ENCODE data around the gene ARID4B. TPM values are rescaled to one million over a fixed set of nuclear protein-coding genes. Genes with fewer than 3 reads are reported as not detected.
"Not testable (repeated sequence)": the region's sequence is repeated elsewhere in the genome, so short reads cannot be mapped to it uniquely, and the experiment has no call there.

ARID4B gene, protein sequence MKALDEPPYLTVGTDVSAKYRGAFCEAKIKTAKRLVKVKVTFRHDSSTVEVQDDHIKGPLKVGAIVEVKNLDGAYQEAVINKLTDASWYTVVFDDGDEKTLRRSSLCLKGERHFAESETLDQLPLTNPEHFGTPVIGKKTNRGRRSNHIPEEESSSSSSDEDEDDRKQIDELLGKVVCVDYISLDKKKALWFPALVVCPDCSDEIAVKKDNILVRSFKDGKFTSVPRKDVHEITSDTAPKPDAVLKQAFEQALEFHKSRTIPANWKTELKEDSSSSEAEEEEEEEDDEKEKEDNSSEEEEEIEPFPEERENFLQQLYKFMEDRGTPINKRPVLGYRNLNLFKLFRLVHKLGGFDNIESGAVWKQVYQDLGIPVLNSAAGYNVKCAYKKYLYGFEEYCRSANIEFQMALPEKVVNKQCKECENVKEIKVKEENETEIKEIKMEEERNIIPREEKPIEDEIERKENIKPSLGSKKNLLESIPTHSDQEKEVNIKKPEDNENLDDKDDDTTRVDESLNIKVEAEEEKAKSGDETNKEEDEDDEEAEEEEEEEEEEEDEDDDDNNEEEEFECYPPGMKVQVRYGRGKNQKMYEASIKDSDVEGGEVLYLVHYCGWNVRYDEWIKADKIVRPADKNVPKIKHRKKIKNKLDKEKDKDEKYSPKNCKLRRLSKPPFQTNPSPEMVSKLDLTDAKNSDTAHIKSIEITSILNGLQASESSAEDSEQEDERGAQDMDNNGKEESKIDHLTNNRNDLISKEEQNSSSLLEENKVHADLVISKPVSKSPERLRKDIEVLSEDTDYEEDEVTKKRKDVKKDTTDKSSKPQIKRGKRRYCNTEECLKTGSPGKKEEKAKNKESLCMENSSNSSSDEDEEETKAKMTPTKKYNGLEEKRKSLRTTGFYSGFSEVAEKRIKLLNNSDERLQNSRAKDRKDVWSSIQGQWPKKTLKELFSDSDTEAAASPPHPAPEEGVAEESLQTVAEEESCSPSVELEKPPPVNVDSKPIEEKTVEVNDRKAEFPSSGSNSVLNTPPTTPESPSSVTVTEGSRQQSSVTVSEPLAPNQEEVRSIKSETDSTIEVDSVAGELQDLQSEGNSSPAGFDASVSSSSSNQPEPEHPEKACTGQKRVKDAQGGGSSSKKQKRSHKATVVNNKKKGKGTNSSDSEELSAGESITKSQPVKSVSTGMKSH (N-terminal part only)
- total RNA-seq = 10 to 100 TPM; 31.7 to 34.2 TPM

DNA sequence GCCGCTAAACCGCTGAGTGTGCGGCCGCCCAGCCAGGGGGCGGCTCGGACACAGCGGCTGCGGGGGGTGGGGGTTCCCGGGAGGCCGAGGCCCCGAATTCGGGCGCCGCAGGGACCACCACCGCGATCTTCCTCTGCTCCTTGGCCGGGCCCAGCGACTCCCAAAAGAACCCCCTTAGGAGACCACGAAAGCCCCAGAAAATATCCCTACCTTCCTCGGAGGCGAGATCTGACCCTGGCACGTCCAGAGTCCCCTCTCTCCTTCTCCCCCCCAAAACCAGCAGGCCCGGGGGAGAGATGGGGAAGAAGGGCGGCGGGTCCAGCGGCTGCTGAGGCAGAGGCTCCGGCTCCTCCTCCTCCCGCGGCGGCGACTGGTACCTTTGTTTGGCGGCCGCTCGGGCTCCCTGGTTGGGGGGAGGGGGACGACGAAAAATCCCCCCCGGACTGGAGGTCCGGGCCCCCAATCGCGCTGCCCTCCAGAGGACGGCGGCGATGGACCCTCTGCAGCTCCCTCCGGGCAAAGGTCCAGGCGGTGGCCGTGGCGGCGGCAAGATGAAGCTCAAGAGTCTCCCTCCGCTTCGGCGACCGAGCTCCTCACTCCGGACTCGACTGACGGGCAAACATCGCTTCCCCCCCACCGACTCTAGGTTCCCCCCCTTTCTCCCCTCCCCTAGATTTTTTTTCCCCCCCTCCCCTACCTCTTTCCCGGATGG, at the start of gene ARID4B:
Gene ARID4B (minus strand): TSS at position 621 of the 712 bp plus-strand sequence. CDS start 1,260 bp downstream, outside the sequence.
- POLR2A ChIA-PET = interaction anchor here (1.0 to 1.8 kb wide), 4 partner anchors 14 to 200 kb away, joined by 3 to 5 read pairs (median 4); partner anchors contain the start of gene B3GALNT2
- CTCF ChIA-PET = interaction anchor here (0.9 kb wide), 1 partner anchor 58 kb away, joined by 3 read pairs; no protein-coding TSS in a partner anchor

- POLR2A ChIA-PET = no interaction called here
- CTCF ChIA-PET = no interaction called here
Observed at GRCh38 chr1:235375919-235376605, 48.1 kb upstream of the ARID4B start.

GRCh38 chr1:235369802-235370201, 41.8 kb upstream of the ARID4B start:
- POLR2A ChIA-PET = no interaction called here

GRCh38 chr1:235368428-235368827, 40.4 kb upstream of the ARID4B start:
- ChIA-PET CTCF (no interaction called here), POLR2A (no interaction called here)

More at GRCh38 chr1:235369802-235370201, 41.8 kb upstream of the ARID4B start:
- CTCF ChIA-PET = no interaction called here

- ChIA-PET CTCF (interaction anchor here (1.0 kb wide), 1 partner anchor 42 kb away, joined by 3 read pairs; no protein-coding TSS in a partner anchor), POLR2A (interaction anchor here (0.6 to 1.0 kb wide), 2 partner anchors 39 to 222 kb away, joined by 3 read pairs; partner anchors contain the start of gene GGPS1)
Observed at GRCh38 chr1:235367000-235367908, 39.3 kb upstream of the ARID4B start, which contains the start of gene TBCE. Gene TBCE, plus strand, starts transcription at chr1:235367427. Its CDS starts 12,623 bp downstream, at chr1:235380050.

- ChIA-PET POLR2A (interaction anchor here (0.6 kb wide), 1 partner anchor 221 kb away, joined by 3 read pairs; no protein-coding TSS in a partner anchor), CTCF (interaction anchor here (0.9 kb wide), 1 partner anchor 113 kb away, joined by 3 read pairs; no protein-coding TSS in a partner anchor)
Observed at GRCh38 chr1:235366286-235366685, 38.3 kb upstream of the ARID4B start.

DNA sequence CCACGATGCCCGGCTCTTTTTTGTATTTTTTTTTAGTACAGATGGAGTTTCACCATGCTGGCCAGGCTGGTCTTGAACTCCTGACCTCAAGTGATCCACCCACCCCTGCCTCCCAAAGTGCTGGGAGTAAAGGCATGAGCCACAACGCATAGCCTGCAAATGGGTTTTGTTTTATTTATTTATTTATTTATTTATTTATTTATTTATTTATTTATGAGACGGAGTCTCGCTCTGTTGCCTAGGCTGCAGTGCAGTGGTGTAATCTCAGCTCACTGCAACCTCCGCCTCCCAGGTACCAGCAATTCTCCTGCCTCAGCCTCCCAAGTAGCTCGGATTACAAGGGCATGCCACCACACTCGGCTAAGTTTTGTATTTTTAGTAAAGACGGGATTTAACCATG, 36.2 kb upstream of the ARID4B start:
- POLR2A ChIA-PET = not testable (repeated sequence)
- CTCF ChIA-PET = interaction anchor here (0.6 kb wide), 1 partner anchor 866 kb away, joined by 4 read pairs; no protein-coding TSS in a partner anchor

DNA sequence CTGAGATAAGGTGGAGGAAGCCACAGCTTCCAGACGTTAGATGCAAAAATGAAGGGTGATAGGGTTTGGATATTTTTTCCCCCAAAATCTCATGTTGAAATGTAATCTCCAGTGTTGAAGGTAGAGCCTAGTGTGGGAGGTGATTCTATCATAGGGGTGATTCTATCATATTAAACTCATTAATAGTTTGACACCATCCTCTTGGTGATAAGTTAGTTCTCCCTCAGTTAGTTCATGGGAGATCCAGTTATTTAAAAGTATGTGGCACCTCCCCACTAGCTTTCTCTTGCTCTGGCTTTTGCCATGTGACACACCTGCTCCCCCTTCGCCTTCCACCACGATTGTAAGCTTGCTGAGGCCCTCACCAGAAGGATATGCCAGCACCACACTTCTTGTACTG, 30.9 kb upstream of the ARID4B start:
- POLR2A ChIA-PET = no interaction called here
- CTCF ChIA-PET = interaction anchor here (1.4 kb wide), 1 partner anchor 58 kb away, joined by 4 read pairs; no protein-coding TSS in a partner anchor

GRCh38 chr1:235357485-235358373, 29.8 kb upstream of the ARID4B start:
- ChIA-PET CTCF (interaction anchor here (1.4 kb wide), 1 partner anchor 59 kb away, joined by 4 read pairs; no protein-coding TSS in a partner anchor), POLR2A (no interaction called here)

DNA sequence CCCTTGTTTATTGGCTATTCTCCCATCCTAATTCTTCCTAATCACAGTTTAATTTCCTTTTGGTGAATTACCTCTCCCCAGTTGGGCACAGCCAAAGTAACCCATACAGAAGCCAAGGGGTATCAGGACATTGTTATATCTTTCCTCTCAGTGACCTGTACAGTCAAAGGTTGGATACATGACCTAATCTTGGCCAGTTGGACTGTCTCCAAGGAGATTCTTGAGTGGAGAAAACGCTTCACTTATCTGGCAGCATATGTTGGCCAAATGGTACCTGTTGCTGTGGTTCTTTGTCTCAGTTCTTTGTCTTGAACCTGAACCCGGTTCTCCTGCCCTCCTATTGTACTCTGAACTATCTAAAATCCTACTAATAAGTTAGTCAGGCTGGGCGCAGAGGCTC, 23.9 kb upstream of the ARID4B start:
- POLR2A ChIA-PET = no interaction called here
- CTCF ChIA-PET = no interaction called here

DNA sequence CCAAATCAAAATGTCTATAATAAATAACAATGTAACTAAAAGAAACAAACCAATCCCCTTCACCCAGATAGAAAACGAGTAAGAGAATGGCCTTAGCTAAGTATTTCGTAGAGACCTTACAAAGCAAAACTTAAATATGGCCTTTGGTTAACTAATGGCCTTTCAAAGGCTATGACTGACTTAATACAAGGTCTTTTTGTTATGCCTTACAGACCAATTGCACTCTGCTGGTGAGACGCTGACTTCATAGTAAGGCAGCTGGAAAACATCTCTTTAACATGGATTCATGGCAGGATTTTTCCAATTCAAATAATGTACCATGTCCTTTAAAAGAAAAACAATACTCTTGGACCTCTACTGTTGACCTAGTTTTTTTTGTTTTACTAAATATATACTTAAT, 23.5 kb upstream of the ARID4B start:
- POLR2A ChIA-PET = no interaction called here
- CTCF ChIA-PET = no interaction called here

DNA sequence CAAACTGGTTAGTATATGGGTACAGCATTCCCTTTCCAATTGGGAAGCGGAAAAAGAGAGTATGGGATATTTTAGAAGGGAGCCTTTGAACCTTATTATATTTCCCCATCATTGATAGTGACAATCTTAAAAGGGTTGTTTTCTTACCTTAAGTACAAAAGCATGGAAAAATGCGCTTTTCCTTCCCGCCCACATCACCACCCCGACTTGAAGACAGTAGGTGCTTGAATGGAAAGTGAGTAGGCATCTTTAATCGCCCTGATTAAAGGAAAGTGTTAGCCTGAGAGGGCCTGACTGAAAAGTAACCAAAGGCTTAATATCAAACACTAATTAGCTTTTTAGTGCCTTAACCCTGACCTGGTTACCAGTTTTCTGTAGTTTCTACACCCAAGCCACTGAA, 15.7 kb upstream of the ARID4B start:
- ChIA-PET POLR2A (no interaction called here), CTCF (no interaction called here)

GRCh38 chr1:235342471-235342870, 14.5 kb upstream of the ARID4B start:
- CTCF ChIA-PET = no interaction called here
- POLR2A ChIA-PET = no interaction called here

GRCh38 chr1:235342039-235342438, 14.1 kb upstream of the ARID4B start:
- CTCF ChIA-PET = no interaction called here
- POLR2A ChIA-PET = no interaction called here

GRCh38 chr1:235341334-235341733, 13.4 kb upstream of the ARID4B start:
- CTCF ChIA-PET = no interaction called here
- POLR2A ChIA-PET = no interaction called here

GRCh38 chr1:235339746-235340145, 11.8 kb upstream of the ARID4B start:
- ChIA-PET POLR2A (no interaction called here), CTCF (interaction anchor here (0.6 kb wide), 1 partner anchor 143 kb away, joined by 3 read pairs; no protein-coding TSS in a partner anchor)

Measured in activated CD8-positive, alpha-beta memory T cell treated with anti-CD3 and anti-CD28 coated beads for 36 hours (primary cell).